NCI-H748 (cell line): ENCODE measurements around the gene MICAL2.
A peak's percentile ranks its signal among the peaks of the same experiment; 100 is the strongest.

Experiments used
- DNase-seq: peaks from one replicate; lab custom pipeline; 2025; ENCODE audit not compliant: unreplicated experiment; lab: John Stamatoyannopoulos, UW

Gene MICAL2, protein sequence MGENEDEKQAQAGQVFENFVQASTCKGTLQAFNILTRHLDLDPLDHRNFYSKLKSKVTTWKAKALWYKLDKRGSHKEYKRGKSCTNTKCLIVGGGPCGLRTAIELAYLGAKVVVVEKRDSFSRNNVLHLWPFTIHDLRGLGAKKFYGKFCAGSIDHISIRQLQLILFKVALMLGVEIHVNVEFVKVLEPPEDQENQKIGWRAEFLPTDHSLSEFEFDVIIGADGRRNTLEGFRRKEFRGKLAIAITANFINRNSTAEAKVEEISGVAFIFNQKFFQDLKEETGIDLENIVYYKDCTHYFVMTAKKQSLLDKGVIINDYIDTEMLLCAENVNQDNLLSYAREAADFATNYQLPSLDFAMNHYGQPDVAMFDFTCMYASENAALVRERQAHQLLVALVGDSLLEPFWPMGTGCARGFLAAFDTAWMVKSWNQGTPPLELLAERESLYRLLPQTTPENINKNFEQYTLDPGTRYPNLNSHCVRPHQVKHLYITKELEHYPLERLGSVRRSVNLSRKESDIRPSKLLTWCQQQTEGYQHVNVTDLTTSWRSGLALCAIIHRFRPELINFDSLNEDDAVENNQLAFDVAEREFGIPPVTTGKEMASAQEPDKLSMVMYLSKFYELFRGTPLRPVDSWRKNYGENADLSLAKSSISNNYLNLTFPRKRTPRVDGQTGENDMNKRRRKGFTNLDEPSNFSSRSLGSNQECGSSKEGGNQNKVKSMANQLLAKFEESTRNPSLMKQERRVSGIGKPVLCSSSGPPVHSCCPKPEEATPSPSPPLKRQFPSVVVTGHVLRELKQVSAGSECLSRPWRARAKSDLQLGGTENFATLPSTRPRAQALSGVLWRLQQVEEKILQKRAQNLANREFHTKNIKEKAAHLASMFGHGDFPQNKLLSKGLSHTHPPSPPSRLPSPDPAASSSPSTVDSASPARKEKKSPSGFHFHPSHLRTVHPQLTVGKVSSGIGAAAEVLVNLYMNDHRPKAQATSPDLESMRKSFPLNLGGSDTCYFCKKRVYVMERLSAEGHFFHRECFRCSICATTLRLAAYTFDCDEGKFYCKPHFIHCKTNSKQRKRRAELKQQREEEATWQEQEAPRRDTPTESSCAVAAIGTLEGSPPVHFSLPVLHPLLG

GRCh38 chr11:12110201-12110713 is at the start of gene MICAL2:
MICAL2 (plus strand) TSS chr11:12110590; CDS start chr11:12162156, 51,566 bp downstream.
- peak; percentile 95 for DNase-seq

GRCh38 chr11:12061851-12062560 is 48.4 kb upstream of the MICAL2 start:
- no peak for DNase-seq

DNA sequence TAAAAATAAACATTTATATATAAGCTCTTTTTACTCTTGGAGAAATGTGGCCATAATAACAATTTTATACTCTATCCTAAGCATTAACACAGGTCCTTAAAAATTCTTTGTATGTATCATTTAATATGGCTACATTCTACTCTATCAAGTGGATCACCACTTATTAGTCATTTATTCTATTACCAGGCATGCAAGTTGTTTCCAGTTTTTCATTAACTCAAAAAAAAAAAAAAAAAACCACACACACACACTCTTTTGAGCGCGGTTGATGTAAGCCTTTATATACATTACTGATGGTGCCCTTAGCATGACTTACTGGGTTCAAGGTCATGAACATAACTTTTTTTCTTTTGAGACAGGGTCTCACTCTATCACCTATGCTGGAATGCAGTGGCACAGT is 47.1 kb upstream of the MICAL2 start:
- DNase-seq = no peak

- no peak for DNase-seq
Measured at GRCh38 chr11:12064136-12064953, 46.0 kb upstream of the MICAL2 start.

GRCh38 chr11:12064954-12065280 is 45.5 kb upstream of the MICAL2 start:
- no peak for DNase-seq

- no peak for DNase-seq
Measured at GRCh38 chr11:12066056-12066798, 44.2 kb upstream of the MICAL2 start.

DNA sequence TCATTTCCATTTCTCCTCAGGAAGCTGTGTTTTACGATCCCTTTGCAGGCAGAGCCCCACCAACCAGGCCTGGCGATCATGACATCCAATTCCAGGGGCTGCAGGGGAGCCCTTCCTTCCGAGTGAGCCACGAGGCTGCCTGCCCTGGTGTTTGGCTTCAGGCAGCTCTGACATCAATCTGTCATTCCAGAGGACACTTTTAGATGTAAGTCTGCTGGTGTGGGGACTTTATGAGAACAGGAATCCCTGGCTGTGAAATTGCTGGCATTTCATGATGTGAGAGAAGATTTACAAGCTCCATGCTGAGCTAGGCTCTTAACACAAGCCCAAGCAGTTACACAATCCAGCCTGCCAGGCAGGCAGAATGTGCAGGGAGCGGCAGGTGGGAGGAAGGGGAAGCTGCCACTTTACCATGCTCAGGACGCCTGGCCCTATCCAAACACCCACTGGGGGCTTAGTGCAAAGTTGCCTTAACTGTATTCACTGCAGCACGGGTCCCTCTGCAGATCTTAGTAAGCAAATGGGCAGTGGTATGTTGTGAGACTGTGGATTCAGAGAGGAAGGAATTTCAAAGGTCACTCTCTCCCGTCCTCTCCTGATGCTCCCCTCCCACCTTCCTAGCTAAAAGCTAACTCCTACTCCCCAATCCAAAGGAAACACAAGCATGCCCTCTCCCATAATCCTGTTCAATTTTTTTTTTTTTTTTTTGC is 43.4 kb upstream of the MICAL2 start:
- DNase-seq = peak; percentile 13

DNA sequence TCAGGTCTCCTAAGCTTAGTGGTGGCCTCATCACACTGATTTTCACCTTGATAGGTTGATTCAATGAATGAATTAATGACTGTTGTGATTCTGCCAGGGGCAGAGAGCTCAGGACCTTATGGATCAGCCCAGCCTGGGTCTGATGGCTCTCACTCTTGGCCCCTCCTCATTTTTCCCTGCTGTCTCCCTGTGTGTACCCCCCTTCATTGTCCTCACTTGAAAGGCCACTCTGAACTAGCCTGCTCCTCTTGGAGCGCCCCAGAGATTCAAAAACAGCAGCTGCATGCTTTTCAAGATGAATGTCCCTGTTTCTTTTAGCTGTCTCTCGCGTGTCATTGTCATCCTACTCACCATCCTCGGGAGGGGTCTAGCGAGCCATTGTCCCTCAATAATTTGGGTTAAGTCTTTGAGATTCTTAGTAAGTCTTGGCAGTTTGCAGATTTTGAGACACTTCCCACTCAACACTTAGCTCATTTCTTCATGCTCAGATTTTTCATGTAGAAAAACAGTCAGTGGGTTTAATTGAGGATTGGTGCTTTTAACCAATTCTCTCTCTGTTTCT is 42.5 kb upstream of the MICAL2 start:
- DNase-seq = no peak

GRCh38 chr11:12069066-12069676 is 41.2 kb upstream of the MICAL2 start:
- DNase-seq = no peak

DNA sequence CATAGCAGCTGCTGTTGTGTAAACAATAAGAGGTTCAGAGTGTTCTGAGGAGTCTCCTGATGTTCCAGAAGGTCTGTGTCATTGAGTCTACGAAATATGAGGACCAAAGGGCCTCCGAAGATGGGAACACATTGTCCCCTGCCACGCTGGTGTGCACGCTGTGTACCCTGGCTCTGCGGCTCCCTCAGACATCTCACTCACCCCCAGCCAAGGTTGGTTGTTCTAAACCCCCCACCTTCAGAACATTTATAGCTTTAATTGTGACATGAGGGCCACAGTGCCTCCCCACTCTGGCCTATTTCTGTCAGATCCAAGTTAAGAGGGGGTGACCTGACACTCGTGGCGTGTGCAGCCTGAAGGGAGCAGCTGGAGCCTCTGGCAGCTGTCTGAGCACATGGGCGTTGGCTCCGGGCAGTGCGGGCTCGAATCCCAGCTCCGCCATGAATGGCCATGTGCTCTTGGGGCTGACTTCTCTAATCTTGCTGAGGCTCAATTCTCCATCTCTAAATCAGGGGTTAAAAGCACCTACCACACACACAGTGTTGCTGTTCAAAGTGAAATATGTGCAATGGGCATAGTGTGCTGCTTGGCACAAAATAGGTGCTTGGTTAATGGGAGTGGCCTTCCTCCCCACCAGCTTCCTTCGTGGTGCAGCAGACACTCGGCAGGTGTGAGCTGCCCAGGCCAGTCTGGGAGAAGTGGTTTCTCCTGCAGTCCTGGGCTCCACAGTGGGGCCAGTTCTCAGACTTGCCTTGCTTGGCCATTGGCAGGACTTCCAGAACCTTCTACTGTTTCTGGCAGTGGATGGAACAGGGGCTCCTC is 39.7 kb upstream of the MICAL2 start:
- DNase-seq = no peak

GRCh38 chr11:12071574-12071973 is 38.8 kb upstream of the MICAL2 start:
- no peak for DNase-seq

- DNase-seq = no peak
Measured at GRCh38 chr11:12073436-12073835, 37.0 kb upstream of the MICAL2 start.

- DNase-seq = no peak
Measured at GRCh38 chr11:12073886-12074285, 36.5 kb upstream of the MICAL2 start.

DNA sequence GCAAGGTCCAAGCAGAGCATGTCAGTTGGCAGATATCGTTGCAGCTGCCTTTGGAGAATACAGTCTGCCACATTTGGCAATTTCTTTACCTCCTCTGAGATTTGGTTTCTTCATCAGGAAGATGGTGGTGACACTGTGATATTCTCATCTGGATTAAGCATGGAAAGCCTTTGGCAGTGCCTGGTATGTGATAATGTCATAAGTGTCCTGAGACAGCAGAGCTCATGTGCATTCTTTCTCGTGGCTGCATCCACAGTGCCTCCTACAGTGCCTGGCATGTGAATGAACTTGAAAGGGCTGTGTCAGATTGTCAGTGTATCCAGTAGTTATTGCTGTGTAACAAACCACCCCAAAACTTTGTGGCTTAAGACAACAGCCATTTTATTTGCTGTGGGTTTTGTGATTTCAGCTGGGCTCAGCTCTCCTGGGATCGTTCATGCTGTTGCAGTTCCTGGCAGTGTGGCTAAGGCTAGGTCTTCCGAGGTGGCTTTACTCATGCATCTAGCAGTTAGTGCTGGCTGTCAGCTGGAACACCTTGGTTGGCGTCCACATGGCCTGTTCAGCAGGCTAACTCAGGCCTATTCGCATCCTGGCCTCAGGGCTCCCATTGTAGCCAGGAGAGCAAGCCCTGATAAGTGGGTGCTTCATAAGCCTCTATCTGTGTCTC is 35.7 kb upstream of the MICAL2 start:
- no peak for DNase-seq

- no peak for DNase-seq
Measured at GRCh38 chr11:12075291-12075690, 35.1 kb upstream of the MICAL2 start.
